Stimulated activated CD4-positive, alpha-beta T cell treated with anti-CD3 and anti-CD28 coated beads, Interleukin-12 subunit alpha, Interleukin-12 subunit beta, amount 100 ng/mL, for 24 hours (primary cell): Measurements from ENCODE around the gene ZBTB20.

Experiments used
- DNase-seq, 2 experiments: peaks; one replicate each; pipeline ENCODE4 v3.0.0-alpha.2; 2020; ENCODE audit warnings: low read depth in 2 of 2

ZBTB20 gene

DNA sequence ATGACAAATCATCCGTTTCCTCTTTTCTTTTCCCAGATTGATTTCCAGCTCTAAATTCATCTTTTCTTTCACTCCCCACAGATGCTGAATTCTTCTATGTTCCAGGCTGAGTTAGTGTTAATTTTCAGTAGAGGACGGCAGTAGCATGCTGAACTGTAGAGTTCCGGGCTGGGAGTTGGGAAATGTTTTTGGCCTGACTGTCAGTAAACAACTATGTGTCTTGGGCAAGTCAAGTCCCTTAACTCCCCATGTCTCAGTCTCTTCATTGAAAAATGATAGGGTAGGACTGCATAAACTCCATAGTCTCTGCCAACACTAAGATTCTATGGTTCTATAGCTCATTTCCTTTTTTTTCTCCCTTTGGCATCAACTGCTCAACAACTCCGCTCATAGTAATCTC is 519.3 kb downstream of the ZBTB20 start:
- DNase-seq: no peak

GRCh38 chr3:114626751-114627150 is 520.3 kb downstream of the ZBTB20 start:
- DNase-seq: no peak

DNA sequence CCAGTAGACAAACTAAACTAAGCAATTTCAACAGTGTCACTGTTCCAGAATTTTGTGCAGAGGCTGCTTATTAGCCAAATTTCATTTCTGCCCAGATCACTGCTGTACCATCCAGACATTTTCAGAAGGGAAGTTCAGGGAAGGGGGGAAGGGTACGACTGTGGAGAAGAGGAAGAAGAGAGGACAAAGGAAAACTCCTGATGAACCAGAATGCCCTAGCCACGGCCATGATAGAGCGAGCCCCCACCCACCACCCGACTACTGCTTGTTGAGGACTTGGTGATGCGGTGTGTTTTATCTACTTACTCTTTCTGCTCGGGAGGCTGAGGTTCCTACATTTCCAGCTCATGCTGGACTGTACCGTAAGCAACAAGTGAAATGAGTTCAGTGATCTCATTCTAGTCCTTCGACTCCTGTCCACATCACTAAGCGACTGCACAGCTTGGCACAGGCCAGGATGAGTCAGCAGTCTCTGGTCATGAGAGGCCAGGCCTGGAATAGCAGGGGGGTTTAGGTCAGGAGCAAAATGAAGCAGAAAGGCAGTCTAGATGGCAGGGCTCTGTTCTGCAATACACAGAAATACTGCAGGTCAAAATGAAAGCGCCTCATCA is 522.4 kb downstream of the ZBTB20 start:
- no peak for DNase-seq

GRCh38 chr3:114624047-114624445 is 523.0 kb downstream of the ZBTB20 start:
- no peak for DNase-seq

GRCh38 chr3:114623420-114624046 is 523.6 kb downstream of the ZBTB20 start:
- no peak for DNase-seq

DNA sequence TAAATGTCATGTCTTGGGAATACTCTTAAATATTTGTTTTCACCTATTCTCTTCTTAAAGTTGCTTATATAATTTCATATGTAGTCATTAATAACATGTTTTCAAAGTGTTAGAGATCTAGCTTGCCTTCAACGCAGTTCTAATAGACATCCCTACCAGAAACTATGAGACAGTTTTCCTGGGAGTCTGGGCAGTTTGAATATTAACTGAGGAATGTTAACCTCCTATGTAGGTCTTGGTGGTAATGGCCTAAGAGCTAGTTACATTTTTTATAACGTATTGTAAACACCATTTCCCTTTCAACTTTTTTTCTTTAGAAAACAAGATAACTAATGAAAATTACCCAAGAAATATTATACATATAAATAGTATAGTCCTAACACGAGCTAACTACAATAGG is 525.1 kb downstream of the ZBTB20 start:
- no peak for DNase-seq

DNA sequence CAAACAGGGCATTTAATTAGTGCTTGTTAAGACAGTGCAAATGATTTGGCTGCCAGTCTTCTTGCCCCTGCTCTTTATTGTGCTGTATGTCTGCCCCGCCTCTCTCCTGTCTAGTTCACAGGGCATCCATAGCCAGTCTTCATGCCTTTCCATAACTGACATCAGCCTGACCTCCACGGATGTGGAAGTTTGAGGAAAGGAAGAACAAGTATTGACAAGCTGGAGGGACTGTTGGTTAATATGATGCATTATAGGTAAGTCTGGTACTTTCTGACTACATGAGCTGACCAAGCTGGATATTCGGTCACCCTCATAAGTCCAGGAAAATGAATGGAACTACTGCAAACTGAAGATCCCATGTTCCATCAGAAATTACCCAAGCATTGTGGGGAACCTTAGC is 527.3 kb downstream of the ZBTB20 start:
- DNase-seq: no peak

DNA sequence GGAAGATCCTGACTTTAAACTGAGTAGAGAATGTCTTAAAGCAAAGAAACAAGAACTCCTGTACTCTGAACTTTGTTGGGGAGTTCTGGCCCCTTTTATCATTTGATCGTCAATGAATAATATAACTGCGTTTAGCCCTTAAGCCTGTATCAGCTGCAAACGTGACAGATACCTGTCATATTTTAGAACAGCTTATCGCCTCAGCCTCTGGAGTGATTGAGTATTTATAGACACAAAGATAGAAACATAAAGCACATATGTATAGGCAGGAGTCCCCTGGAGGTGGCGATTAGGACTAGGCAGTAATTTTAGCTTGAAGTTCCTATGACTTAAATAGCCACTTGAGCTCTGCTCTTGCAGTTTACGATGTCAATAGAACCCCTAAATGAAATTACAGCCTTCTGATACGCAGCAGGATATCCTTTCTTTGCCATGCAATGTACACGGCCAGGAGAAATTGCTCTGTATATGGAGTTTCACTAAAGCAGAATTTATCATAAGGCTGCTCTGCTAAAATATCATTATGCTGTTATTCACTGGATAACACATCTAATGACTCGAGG is 531.5 kb downstream of the ZBTB20 start:
- no peak for DNase-seq

- DNase-seq: no peak
These were observed 537.0 kb downstream of the ZBTB20 start for GRCh38 chr3:114609973-114610630.

DNA sequence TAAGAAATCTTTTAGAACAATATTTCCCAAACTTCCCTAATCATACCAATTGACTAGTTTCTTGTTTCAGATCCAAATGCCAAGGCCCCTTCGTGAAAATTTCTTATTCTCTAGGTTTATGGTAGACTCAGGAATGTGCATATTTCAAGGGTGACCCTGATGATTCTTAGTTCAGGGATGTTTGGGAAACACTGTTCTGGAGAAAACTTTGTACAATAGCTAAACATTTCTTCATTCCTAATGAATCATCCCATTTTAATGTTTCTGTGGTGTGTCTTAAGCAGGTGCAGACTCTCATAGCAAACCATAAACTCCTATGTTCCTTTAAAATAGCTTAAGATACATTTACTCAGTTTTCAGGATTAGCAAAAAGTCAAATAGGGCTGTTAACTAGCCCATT is 538.8 kb downstream of the ZBTB20 start:
- DNase-seq: no peak

- no peak for DNase-seq
These were observed 540.8 kb downstream of the ZBTB20 start for GRCh38 chr3:114606336-114606735.

DNA sequence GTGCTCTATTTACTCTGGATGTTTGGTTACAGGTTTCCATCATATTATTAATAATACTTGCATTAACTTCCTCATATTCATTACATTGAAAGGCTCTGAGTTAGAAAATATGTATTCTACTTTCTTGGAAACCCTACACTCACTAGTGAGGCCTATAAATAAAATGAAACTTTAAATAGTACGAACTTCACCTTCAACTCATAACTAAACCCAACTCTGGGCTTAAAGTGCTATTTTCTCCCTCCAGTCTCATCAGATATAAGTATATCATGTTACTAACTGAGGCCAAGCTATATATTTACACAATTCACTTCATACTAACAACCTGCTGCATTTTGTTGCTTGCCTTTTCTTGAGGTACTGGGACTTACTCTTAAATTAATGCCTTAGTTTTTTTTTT is 546.5 kb downstream of the ZBTB20 start:
- no peak for DNase-seq

GRCh38 chr3:114597871-114598270 is 549.2 kb downstream of the ZBTB20 start:
- no peak for DNase-seq

DNA sequence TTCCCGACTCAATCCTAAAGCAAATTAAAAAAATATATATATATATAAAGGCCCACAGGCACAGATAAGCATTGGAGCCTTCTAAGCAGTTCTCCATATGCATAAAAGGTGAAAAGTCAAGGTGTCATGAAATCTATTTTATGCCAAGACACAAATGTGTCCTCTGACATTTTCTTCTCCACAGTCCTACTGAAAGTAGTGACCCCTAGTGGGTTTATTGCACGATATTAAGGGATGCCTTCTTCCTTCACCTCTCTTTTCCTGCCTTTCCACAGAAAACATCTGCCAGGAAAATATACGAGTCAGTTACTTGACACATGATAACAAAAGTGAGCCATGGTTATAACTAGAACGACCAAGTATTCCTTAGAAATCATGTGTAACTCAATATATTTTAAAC is 550.1 kb downstream of the ZBTB20 start:
- no peak for DNase-seq

GRCh38 chr3:114596147-114596546 is 550.9 kb downstream of the ZBTB20 start:
- DNase-seq: no peak

DNA sequence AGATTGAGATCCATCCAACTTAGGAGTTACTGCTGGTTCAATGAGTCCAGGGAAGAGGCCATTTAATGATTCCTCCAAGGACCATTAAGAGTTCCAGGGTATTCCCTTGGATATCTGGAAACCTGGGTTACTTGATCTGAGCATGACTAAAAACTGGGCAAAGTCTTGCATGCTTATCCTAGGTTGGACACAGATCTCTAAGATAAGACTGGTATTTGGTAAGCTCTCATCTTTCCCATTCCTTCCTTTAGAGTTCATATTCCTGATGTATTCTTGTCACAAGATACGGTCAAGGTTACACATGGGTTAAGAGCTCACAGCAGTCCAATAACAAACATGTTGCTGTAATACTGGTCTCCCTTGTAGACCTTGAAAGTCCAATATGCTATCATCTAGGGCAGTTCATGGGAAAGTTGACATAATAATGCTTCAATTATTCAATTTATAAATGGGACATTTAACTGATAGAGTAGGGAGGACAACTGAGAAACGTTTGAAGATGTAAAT is 551.5 kb downstream of the ZBTB20 start:
- DNase-seq: no peak

DNA sequence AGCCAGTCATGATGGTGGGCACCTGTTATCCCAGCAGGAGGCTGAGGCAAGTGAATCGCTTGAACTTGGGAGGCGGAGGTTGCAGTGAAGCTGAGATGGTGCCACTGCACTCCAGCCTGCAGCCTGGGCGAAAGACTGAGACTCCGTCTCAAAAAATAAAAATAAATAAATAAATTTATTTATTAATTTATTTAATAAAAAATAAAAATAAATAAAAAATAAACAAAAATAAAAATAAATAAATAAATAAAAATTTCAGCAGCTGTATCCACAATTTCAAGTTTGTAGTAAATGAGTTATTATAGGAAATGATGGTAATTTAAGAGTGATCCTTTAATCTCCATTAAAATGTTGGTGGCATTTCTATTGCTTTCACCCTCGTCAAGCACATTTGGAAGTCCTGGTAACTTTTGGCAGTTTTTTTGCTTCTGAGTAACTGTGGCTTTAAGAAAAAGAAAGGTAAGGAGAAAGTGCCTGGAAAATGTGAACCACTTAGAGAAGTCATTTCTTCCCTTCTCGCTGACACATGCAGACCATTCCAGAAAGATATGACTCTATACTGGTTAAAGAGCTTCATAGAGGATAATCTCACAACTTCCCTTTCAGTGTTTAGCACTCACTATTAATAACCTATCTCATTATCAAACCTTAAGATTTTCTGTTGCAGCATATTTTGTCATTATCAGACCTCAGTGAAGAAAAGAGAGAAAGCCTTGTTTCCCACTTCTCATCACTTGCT is 556.6 kb downstream of the ZBTB20 start:
- no peak for DNase-seq

DNA sequence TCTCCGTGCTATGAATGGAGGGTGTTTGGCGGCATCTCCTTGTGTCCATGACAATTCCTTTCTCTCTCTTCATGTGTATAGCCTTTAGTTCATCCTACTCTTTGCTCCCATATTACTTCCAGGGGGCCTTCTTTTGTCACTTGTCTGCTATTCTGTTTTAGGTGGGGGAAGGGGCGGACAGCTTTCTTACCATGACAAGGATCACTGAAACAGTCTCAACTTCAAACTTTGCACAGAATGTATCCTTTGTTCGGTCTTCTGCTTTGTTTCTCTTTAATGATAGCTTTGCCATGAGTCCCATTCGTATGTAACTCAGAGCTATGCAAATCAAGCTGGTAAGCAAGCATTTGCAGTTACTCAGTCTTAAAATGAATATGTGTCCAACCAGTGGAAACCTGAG is 559.1 kb downstream of the ZBTB20 start:
- no peak for DNase-seq

GRCh38 chr3:114586119-114586518 is 561.0 kb downstream of the ZBTB20 start:
- DNase-seq: no peak

- DNase-seq: no peak
These were observed 561.4 kb downstream of the ZBTB20 start for GRCh38 chr3:114585687-114586086.

- no peak for DNase-seq
These were observed 562.2 kb downstream of the ZBTB20 start for GRCh38 chr3:114584734-114585371.

- peak in 1 of 2 experiments; percentile 4 for DNase-seq
These were observed 564.2 kb downstream of the ZBTB20 start for GRCh38 chr3:114582929-114583328.
